Ascending aorta (tissue), 2 donors: ENCODE results near the gene ITGA11. TPM values are rescaled to one million over a fixed set of nuclear protein-coding genes. Genes with fewer than 3 reads are reported as not detected.
A peak's percentile ranks its signal among the peaks of the same experiment; 100 is the strongest.

ENCODE experiments used
- DNase-seq, 2 donors: peaks; one replicate each; pipeline ENCODE4 v3.0.0-alpha.2; 2019; ENCODE audit warnings: low spot score in 2 of 2
- H3K27ac ChIP-seq, 2 donors: fragments of 200-600 bp; sonication (generic); one replicate each; pipeline ENCODE4 v1.5.1; 2016 to 2017; ENCODE audit warnings: mild to moderate bottlenecking in 1 of 2
- H3K27me3 ChIP-seq: fragments of 200-600 bp; sonication (generic); one replicate; pipeline ENCODE4 v1.5.1; 2017
- H3K36me3 ChIP-seq, 2 donors: fragments of 200-600 bp; sonication (generic); one replicate each; pipeline ENCODE4 v1.5.1; 2016
- H3K4me1 ChIP-seq, 2 donors: fragments of 200-600 bp; sonication (generic); one replicate each; pipeline ENCODE4 v1.5.1; 2016 to 2017; ENCODE audit warnings: mild to moderate bottlenecking in 1 of 2
- H3K4me3 ChIP-seq, 2 donors: fragments of 200-600 bp; sonication (generic); one replicate each; pipeline ENCODE4 v1.5.1; 2016 to 2017; ENCODE audit warnings: mild to moderate bottlenecking in 1 of 2
- H3K9me3 ChIP-seq, 2 donors: fragments of 200-600 bp; sonication (generic); one replicate each; pipeline ENCODE4 v1.5.1; 2016
- intact Hi-C: fragments of 100-400 bp; cut with DNase I; formaldehyde crosslinking; loops from one replicate; pipeline ENCODE4 v1.15.1; 2023
- total RNA-seq: library from RNA; depleted of rRNA; stranded (reverse); fragments of >200 nt; gene quantifications from one replicate; pipeline ENCODE4 v1.1.0, GENCODE V29; 2016
- TF ChIP-seq, protein P1 (sequence below), 3 experiments: fragments of 200-600 bp in 2 of 3; fragments of 450-650 bp in 1 of 3; sonication (generic) in 2 of 3; IDR thresholded peaks; one replicate each; pipeline ENCODE4 v1.5.1; 2016 to 2019; ENCODE audit warnings: antibody characterized with exemption in 3 of 3, mild to moderate bottlenecking in 1 of 3, moderate library complexity in 1 of 3

The ITGA11 gene
- total RNA-seq, 1 donor from 2014 or later, result 136 TPM

DNA sequence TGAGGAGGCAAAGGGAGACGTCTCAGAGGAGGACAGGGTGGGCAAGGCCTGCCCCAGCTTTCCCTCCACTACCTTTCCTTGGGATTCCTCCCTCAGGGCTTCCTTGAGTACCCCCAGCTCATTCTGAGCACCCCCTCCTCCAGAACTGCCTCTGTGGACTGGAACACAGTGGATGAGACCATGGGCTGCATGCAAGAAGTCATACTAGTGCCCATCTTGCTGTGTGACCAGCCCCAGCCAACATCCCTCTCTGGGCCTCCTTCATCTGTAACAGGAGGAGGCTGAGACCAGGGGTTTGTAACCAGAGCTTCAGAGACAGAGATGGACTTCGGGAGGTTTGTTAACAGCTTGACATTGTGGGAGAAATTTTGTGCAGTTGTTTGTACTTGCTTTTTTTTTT is 128.8 kb downstream of the ITGA11 start:
- Histone ChIP-seq H3K36me3 (peaks cover 37 to 67% of the 10 kb centered on the region in 2 donors), H3K27me3 (no peaks in the 10 kb centered on the region), H3K27ac (peak overlapping the region; percentile 61 to 85), H3K4me3 (no peak overlapping the region), H3K9me3 (no peaks in the 10 kb centered on the region), H3K4me1 (peaks cover 0 to 29% of the 10 kb centered on the region in 2 donors)
- TF ChIP-seq, protein P1, sequence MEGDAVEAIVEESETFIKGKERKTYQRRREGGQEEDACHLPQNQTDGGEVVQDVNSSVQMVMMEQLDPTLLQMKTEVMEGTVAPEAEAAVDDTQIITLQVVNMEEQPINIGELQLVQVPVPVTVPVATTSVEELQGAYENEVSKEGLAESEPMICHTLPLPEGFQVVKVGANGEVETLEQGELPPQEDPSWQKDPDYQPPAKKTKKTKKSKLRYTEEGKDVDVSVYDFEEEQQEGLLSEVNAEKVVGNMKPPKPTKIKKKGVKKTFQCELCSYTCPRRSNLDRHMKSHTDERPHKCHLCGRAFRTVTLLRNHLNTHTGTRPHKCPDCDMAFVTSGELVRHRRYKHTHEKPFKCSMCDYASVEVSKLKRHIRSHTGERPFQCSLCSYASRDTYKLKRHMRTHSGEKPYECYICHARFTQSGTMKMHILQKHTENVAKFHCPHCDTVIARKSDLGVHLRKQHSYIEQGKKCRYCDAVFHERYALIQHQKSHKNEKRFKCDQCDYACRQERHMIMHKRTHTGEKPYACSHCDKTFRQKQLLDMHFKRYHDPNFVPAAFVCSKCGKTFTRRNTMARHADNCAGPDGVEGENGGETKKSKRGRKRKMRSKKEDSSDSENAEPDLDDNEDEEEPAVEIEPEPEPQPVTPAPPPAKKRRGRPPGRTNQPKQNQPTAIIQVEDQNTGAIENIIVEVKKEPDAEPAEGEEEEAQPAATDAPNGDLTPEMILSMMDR (IDR thresholded peaks at IDR 0.05), result no peak
- DNase-seq, result no peak
- intact Hi-C loops, result no loop called here

DNA sequence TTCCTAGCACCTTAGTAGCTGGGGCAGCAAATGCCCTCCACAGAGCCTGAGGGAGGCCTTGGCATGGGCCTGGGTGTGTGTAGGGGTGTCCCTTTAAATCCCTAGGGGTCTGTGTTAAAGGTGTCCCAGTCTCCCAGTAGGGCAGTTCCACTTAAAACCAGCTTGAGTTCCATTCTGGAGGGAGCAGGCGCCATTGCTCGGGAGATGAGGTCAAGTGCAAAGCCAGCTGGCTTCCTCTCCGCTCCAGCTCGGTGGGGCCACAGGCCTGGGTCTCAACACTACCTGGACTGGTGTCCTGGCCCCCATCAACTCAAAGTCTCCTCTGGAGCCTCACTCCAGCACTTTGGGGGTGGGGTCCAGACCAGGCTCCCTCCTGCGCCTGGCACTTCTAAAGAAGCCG is 129.2 kb downstream of the ITGA11 start:
- Histone ChIP-seq H3K4me1 (peaks cover 0 to 28% of the 10 kb centered on the region in 2 donors), H3K9me3 (no peaks in the 10 kb centered on the region), H3K36me3 (peaks cover 37 to 70% of the 10 kb centered on the region in 2 donors), H3K27ac (peak overlapping the region in 1 of 2 donors; percentile 85), H3K4me3 (no peak overlapping the region), H3K27me3 (no peaks in the 10 kb centered on the region)
- DNase-seq, result no peak
- intact Hi-C loops, result no loop called here
- TF ChIP-seq, protein P1 (IDR thresholded peaks at IDR 0.05), result no peak

DNA sequence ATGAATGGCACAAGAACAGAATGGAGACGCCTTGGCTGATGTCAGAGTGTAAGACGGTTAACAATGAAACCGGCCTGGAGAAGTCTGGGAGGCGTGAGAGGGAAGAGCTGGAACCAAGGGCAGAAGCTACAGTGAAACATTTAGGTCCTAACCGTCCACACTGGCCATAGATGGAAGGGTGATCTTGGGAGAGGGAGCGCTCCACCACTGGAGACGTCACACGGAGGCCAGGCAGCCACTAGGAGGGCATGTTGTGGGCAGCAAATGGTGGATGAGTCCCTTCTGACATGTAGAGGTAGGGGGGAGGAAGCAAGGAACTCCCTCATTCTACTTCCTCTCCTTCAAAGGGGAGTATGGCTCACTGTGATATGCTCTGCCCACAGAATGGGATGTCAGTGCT is 130.7 kb downstream of the ITGA11 start:
- Histone ChIP-seq H3K9me3 (no peaks in the 10 kb centered on the region), H3K27ac (no peak overlapping the region), H3K4me1 (peaks cover 0 to 16% of the 10 kb centered on the region in 2 donors), H3K36me3 (peaks cover 30 to 72% of the 10 kb centered on the region in 2 donors), H3K4me3 (no peak overlapping the region), H3K27me3 (no peaks in the 10 kb centered on the region)
- TF ChIP-seq, protein P1 (IDR thresholded peaks at IDR 0.05), result no peak
- DNase-seq, result no peak
- intact Hi-C loops, result no loop called here

DNA sequence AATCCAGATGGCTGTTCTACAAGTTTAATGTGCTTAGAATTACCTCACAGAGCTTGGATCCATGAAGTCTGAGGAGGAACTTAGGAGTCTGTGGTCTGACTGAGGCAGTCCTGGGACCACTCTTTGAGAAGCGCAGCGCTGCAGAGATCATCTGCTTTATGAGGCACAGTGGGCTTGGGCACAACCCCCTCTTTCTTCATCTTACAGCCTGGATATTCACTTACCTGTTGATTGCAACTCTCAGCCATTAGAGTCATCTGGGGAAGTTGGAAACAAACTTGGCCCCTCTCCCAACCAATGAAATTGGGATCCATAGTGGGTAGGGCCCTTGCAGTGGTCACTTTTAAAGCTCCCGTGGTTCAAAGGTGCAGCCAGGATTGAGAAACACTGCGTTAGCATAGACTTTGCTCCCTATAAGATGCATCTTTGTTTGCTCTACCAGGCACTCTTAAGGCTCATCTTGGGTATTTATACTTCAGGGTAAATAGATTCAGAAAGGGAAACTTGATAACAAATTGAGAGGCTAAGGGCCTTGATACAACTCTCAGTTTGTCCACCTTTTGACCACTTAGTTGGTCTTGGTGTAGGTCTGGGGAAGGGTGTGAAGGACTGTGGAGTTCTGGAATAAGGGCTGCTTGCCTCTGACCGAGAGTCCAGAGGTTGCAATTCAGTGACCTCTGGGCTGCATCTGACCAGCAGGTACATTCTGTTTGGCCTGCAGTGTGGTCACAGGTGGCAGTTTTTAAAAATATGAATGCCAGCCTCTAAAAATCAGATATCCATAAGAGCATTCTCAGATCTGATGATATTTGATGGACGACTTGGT is 131.6 kb downstream of the ITGA11 start:
- H3K4me3 ChIP-seq, result no peak overlapping the region
- TF ChIP-seq, protein P1 (IDR thresholded peaks at IDR 0.05), result no peak
- intact Hi-C loops, result no loop called here
- H3K9me3 ChIP-seq, result no peaks in the 10 kb centered on the region
- H3K27me3 ChIP-seq, result no peaks in the 10 kb centered on the region
- H3K4me1 ChIP-seq, result peaks cover 0 to 15% of the 10 kb centered on the region in 2 donors
- H3K27ac ChIP-seq, result peak overlapping the region; percentile 35 to 60
- peaks cover 26 to 69% of the 10 kb centered on the region in 2 donors for H3K36me3 ChIP-seq
- peak in 1 of 2 donors; percentile 44 for DNase-seq

DNA sequence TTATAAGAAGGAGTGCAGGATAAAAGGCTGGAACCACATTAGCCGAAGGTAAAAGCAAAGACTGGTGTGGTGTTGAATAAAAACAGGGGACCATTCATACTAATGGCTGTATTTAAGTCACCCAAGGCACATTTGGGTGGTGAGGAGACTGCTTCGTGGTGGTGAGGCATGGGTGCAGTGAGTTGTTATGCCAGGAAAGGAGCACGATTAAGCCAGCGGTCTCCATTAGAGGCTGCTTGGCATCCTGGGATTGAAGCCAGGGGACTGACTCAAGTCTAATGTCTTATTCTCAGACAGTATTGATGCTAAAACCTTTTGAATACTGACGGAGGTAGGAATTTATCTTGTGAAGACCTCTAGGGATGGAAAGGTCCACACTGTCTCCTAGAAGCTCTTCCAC is 132.5 kb downstream of the ITGA11 start:
- no peak for DNase-seq
- Histone ChIP-seq H3K4me1 (peaks cover 0 to 16% of the 10 kb centered on the region in 2 donors), H3K27ac (peak overlapping the region; percentile 35 to 60), H3K9me3 (no peaks in the 10 kb centered on the region), H3K27me3 (no peaks in the 10 kb centered on the region), H3K4me3 (peak overlapping the region; percentile 43 to 50), H3K36me3 (peaks cover 21 to 61% of the 10 kb centered on the region in 2 donors)
- intact Hi-C loops, result loop anchor here (2.0 to 5.0 kb wide), 2 partner anchors 21 to 42 kb away; no protein-coding TSS in a partner anchor
- TF ChIP-seq, protein P1 (IDR thresholded peaks at IDR 0.05), result no peak
